ENCODE results near the gene DDX6.
A peak's percentile ranks its signal among the peaks of the same experiment; 100 is the strongest.
"Not testable (repeated sequence)": the region's sequence is repeated elsewhere in the genome, so short reads cannot be mapped to it uniquely, and the experiment has no call there.

The DDX6 gene

DNA sequence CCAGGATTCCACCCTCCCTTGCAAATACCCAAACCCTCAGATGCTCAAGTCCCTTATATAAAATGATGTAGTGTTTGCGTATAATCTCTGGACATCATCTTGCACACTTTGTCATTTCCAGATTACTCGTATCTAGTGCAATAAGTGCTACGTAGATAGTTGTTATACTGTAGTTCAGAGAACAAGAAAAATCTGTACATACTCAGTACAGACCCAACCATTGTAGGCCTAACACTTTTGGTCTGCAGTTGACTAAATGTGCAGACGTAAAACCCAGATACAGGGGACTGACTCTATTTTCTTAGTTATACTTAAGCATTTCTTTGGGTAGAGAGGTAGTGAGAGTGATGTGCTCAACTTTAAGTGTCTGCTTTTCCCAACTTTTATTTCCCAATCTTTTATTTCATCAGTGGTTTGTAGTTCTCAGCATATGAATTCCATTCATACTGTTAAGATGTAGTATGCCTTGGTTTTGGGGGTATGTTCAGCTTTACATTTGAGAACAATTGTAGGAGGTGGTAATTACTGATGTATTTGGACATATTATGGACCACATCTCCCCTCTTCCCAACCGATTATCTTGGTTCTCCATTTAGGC, 43.9 kb downstream of the DDX6 start:
- TF ChIP-seq TAF1 (IDR thresholded peaks at IDR 0.05; ENCODE audit: low read depth, low read length) (no peak), POLR2AphosphoS5 (IDR thresholded peaks at IDR 0.05; ENCODE audit: low read depth, low read length) (peak; percentile 66; the same call in 1 of the 2 replicates)
- DNase-seq (ENCODE audit: insufficient read length, low spot score): no peak
- peak; percentile 38 for FAIRE-seq

- no peak for FAIRE-seq
Measured at GRCh38 chr11:118744046-118744445, 46.9 kb downstream of the DDX6 start.

DNA sequence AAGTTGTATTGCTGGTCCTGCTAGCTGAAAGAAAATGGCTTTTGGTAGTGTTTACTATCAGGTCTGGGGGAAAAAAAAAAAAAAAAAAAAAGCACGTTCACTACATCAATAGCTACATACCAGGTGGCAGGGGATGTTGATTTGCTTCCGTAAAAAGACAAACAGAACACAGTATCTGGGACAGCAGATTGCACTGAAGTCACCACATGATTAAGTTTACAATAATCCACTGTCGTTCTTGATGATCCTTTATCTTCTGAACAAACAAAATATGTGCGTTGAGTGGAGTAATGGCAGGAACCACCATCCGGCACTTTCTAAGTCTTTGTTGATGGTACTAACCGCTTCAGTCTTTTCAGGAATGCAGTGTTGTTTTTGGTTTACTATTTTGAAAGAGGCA, 48.7 kb downstream of the DDX6 start:
- FAIRE-seq (no peak), DNase-seq (ENCODE audit: insufficient read length, low spot score) (no peak)
- TF ChIP-seq TAF1 (IDR thresholded peaks at IDR 0.05; ENCODE audit: low read depth, low read length): no peak
- no peak for TF ChIP-seq SPI1 (IDR thresholded peaks at IDR 0.05; ENCODE audit: low read depth, low read length)
- TF ChIP-seq PAX5 (IDR thresholded peaks at IDR 0.05; ENCODE audit: insufficient read depth, low read length, severe bottlenecking): no peak
- TF ChIP-seq POLR2AphosphoS5 (IDR thresholded peaks at IDR 0.05; ENCODE audit: low read depth, low read length): no peak
- TF ChIP-seq POU2F2 (IDR thresholded peaks at IDR 0.05; ENCODE audit: low read depth, low read length): no peak
- TF ChIP-seq POLR2A (IDR thresholded peaks at IDR 0.05; ENCODE audit: low read depth, low read length): no peak

More at GRCh38 chr11:118744046-118744445, 46.9 kb downstream of the DDX6 start:
- no peak for DNase-seq (ENCODE audit: insufficient read length, low spot score)
- TF ChIP-seq TAF1 (IDR thresholded peaks at IDR 0.05; ENCODE audit: low read depth, low read length): no peak
- no peak for TF ChIP-seq POLR2A (IDR thresholded peaks at IDR 0.05; ENCODE audit: low read depth, low read length)
- no peak for TF ChIP-seq SPI1 (IDR thresholded peaks at IDR 0.05; ENCODE audit: low read depth, low read length)
- no peak for TF ChIP-seq POU2F2 (IDR thresholded peaks at IDR 0.05; ENCODE audit: low read depth, low read length)
- TF ChIP-seq POLR2AphosphoS5 (IDR thresholded peaks at IDR 0.05; ENCODE audit: low read depth, low read length): no peak
- TF ChIP-seq PAX5 (IDR thresholded peaks at IDR 0.05; ENCODE audit: insufficient read depth, low read length, severe bottlenecking): no peak

GRCh38 chr11:118740892-118741291, 50.1 kb downstream of the DDX6 start:
- TF ChIP-seq POU2F2 (IDR thresholded peaks at IDR 0.05; ENCODE audit: low read depth, low read length) (no peak), PAX5 (IDR thresholded peaks at IDR 0.05; ENCODE audit: insufficient read depth, low read length, severe bottlenecking) (no peak), SPI1 (IDR thresholded peaks at IDR 0.05; ENCODE audit: low read depth, low read length) (no peak), TAF1 (IDR thresholded peaks at IDR 0.05; ENCODE audit: low read depth, low read length) (no peak), POLR2AphosphoS5 (IDR thresholded peaks at IDR 0.05; ENCODE audit: low read depth, low read length) (no peak), POLR2A (IDR thresholded peaks at IDR 0.05; ENCODE audit: low read depth, low read length) (no peak)
- FAIRE-seq (no peak), DNase-seq (ENCODE audit: insufficient read length, low spot score) (no peak)

GRCh38 chr11:118735203-118735602, 55.8 kb downstream of the DDX6 start:
- FAIRE-seq: no peak
- no peak for DNase-seq (ENCODE audit: insufficient read length, low spot score)
- no peak for TF ChIP-seq TAF1 (IDR thresholded peaks at IDR 0.05; ENCODE audit: low read depth, low read length)
- no peak for TF ChIP-seq PAX5 (IDR thresholded peaks at IDR 0.05; ENCODE audit: insufficient read depth, low read length, severe bottlenecking)

GRCh38 chr11:118734031-118734430, 56.9 kb downstream of the DDX6 start:
- FAIRE-seq (no peak), DNase-seq (ENCODE audit: insufficient read length, low spot score) (no peak)
- TF ChIP-seq POU2F2 (IDR thresholded peaks at IDR 0.05; ENCODE audit: low read depth, low read length) (no peak), PAX5 (IDR thresholded peaks at IDR 0.05; ENCODE audit: insufficient read depth, low read length, severe bottlenecking) (no peak), TAF1 (IDR thresholded peaks at IDR 0.05; ENCODE audit: low read depth, low read length) (no peak), POLR2AphosphoS5 (IDR thresholded peaks at IDR 0.05; ENCODE audit: low read depth, low read length) (no peak), POLR2A (IDR thresholded peaks at IDR 0.05; ENCODE audit: low read depth, low read length) (no peak), SPI1 (IDR thresholded peaks at IDR 0.05; ENCODE audit: low read depth, low read length) (no peak)

GRCh38 chr11:118729753-118730152, 61.2 kb downstream of the DDX6 start:
- not testable (repeated sequence) for FAIRE-seq; DNase-seq (ENCODE audit: insufficient read length, low spot score)

DNA sequence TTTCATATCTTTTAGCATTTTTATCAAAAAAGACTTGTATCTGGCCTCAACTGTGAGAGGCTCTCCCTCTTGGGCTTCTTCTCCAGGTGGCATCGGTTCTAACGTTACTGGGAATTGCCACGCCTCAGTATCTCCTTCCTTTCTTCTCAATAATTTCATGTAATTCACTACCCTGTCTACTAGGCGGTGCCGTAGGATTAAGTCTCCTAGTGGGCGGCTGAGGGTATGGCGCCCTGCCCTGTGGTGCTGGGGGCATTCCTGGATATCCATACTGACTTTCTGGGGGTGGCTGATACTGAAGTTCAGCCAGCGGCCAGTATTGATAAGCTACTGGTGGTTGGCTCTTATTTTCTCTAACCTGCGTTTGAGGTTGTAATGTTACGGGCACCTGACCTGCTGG, 62.9 kb downstream of the DDX6 start:
- not testable (repeated sequence) for FAIRE-seq; DNase-seq (ENCODE audit: insufficient read length, low spot score)

GRCh38 chr11:118727721-118728066, 63.3 kb downstream of the DDX6 start:
- DNase-seq (ENCODE audit: insufficient read length, low spot score); FAIRE-seq: not testable (repeated sequence)

DNA sequence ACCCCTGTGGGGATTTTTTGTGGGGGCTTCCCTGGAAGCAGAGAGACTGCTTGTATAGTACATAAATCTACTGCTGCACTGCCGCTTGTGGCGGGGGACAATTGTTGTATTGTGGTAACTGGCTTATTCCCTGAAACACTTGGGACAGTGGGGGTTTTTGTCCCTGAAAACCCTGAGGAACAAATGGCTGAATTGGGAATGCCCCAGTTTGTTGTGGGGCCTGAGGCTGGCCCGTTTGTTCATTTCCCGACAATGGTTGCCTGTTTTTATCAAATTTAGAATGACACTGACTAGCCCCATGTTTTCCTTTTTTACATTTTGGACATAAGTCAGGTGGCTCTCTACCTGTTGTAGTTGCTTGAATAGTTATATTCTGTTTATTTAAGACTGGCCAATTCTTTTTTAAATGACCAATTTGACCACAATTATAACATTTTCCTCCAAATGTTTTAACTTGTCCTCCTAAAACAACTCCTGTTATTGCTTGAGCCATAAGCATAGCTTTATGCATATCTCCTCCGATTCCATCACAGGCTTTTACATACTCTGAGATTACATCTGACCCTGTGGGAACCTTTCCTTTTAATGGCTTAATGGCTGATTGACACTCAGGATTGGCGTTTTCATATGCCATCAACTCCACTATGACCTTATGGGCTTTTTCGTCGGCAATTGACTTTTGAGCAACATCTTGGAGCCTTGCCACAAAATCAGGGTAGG, 63.8 kb downstream of the DDX6 start:
- FAIRE-seq; DNase-seq (ENCODE audit: insufficient read length, low spot score): not testable (repeated sequence)

- not testable (repeated sequence) for DNase-seq (ENCODE audit: insufficient read length, low spot score); FAIRE-seq
Measured at GRCh38 chr11:118721478-118722015, 69.4 kb downstream of the DDX6 start.

GRCh38 chr11:118720740-118721139, 70.2 kb downstream of the DDX6 start:
- not testable (repeated sequence) for DNase-seq (ENCODE audit: insufficient read length, low spot score); FAIRE-seq

DNA sequence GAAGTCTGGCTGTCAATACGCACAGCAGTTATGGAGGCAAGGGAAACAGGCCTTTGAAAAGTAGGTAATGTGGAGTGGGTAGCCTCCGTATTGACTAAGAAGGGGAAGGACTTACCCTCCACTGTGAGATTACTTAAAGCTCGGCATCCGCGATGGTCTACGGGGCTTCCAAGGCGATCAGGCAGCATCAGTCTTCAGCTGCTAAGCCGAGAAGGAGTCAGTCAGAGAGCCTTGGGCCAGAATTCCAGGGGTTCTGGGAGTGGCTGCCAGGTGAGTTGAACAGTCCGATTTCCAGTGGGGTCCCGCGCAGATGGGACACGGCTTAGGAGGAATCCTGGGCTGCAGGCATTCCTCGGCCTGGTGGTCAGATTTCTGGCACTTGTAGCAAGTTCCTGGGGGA, 70.9 kb downstream of the DDX6 start:
- not testable (repeated sequence) for FAIRE-seq; DNase-seq (ENCODE audit: insufficient read length, low spot score)

DNA sequence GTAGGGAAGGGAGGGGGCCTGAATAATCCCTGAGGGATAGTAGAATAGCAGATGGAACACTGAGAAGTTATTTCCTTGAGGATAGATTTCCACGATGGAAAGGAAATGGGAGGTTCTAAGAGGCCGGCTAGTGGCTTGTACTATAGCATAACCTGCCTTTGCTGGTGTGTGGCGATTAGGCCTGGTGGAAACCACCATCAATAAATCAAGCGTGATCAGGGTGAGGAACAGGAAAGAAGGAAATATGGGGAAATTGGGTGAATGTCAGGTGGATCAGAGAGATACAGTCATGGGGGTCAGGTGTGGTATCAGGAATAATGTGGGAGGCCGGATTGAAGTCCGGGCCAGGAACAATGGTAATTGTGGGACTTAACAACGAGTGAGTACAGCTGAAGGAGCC, 72.4 kb downstream of the DDX6 start:
- not testable (repeated sequence) for FAIRE-seq

GRCh38 chr11:118717733-118718132, 73.2 kb downstream of the DDX6 start:
- DNase-seq (ENCODE audit: insufficient read length, low spot score); FAIRE-seq: not testable (repeated sequence)

More for the DNA sequence above, 72.4 kb downstream of the DDX6 start:
- not testable (repeated sequence) for DNase-seq (ENCODE audit: insufficient read length, low spot score)

DNA sequence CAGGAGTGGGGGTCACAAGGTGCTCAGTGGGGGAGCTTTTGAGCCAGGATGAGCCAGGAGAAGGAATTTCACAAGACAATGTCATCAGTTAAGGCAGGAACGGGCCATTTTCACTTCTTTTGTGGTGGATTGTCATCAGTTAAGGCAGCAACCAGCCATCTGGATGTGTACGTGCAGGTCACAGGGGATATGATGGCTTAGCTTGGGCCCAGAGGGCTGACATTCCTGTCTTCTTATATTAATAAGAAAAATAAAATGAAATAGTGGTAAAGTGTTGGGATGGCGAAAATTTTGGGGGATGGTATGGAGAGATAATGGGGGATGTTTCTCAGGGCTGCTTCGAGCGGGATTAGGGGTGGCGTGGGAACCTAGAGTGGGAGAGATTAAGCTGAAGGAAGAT, 73.7 kb downstream of the DDX6 start:
- not testable (repeated sequence) for FAIRE-seq; DNase-seq (ENCODE audit: insufficient read length, low spot score)

Measured in GM12891 (cell line).